HCT116 (cell line): ENCODE results near the gene FAM81B. TPM values are rescaled to one million over a fixed set of nuclear protein-coding genes. Genes with fewer than 3 reads are reported as not detected.

Experiments
- ATAC-seq: fragments of 200-7000 bp; cut with Tn5 transposase; 2 replicates; pipeline ENCODE4 v1.9.1; 2020; ENCODE audit warnings: mild to moderate bottlenecking, moderate library complexity
- BruUV-seq: library from RNA; stranded (reverse); fragments of 400-500 nt; replicated peaks from 2 replicates; lab custom pipeline; 2021; lab: Mats Ljungman, UMichigan
- CTCF ChIA-PET: fragments of 300-600 bp; sonication (Branson Sonifier 250); formaldehyde crosslinking; loops from one replicate; lab custom pipeline; 2021; ENCODE audit warnings: antibody characterized with exemption; lab: Charles Lee
- POLR2A ChIA-PET: fragments of 300-600, 350-600 bp; sonication (Branson Sonifier 250); formaldehyde crosslinking; loops from one replicate; lab custom pipeline; 2021; ENCODE audit warnings: antibody characterized with exemption; lab: Charles Lee
- RAD21 ChIA-PET, 2 experiments: fragments of 300-600 bp; sonication (Branson Sonifier 250); formaldehyde crosslinking; loops; one replicate each; lab custom pipeline; 2023; ENCODE audit warnings: low total read pairs in 2 of 2; ENCODE audit not compliant: uncharacterized antibody in 2 of 2, unreplicated experiment in 2 of 2, low non-redundant PET in 1 of 2; lab: Charles Lee
- DNase-seq: peaks from one replicate; pipeline ENCODE4 v3.0.0-alpha.2; 2010; ENCODE audit warnings: low read depth, low spot score
- H2AFZ ChIP-seq: fragments of 200-600 bp; shearing (Covaris generic), sonication (generic); 2 replicates; pipeline ENCODE4 v1.6.1; 2017; ENCODE audit warnings: low read depth, mixed run types, mixed read lengths, antibody characterized with exemption, low read length; ENCODE audit not compliant: poor library complexity, severe bottlenecking
- H3K27ac ChIP-seq: 2 replicates; pipeline ENCODE4 v1.5.1; 2012; ENCODE audit warnings: low read depth, low read length
- H3K27me3 ChIP-seq: fragments of 200-600 bp; sonication (generic); 2 replicates; pipeline ENCODE4 v1.6.1; 2016; ENCODE audit warnings: mixed run types, low read length, mixed read lengths; ENCODE audit not compliant: insufficient read depth
- H3K36me3 ChIP-seq, 2 experiments: fragments of 200-500 bp in 1 of 2; fragments of 200-600 bp in 1 of 2; sonication (Bioruptor generic) in 1 of 2; sonication (generic) in 1 of 2; 2 replicates each; pipeline versions ENCODE4 v1.5.1 to v1.6.1; 2014 to 2016; ENCODE audit warnings: low read length in 2 of 2, inconsistent platforms in 1 of 2, mixed read lengths in 1 of 2, mixed run types in 1 of 2; ENCODE audit not compliant: insufficient read depth in 2 of 2, control insufficient read depth in 1 of 2
- H3K4me1 ChIP-seq, 2 experiments: fragments of 200-600 bp in 1 of 2; sonication (generic) in 1 of 2; 2 replicates each; pipeline versions ENCODE4 v1.5.1 to v1.6.1; 2012 to 2017; ENCODE audit warnings: low read length in 2 of 2, inconsistent platforms in 1 of 2, mild to moderate bottlenecking in 1 of 2, mixed read lengths in 1 of 2, mixed run types in 1 of 2, moderate library complexity in 1 of 2; ENCODE audit not compliant: insufficient read depth in 2 of 2, control insufficient read depth in 1 of 2
- H3K4me2 ChIP-seq: fragments of 200-600 bp; sonication (generic); 2 replicates; pipeline ENCODE4 v1.6.1; 2017; ENCODE audit warnings: mixed run types, low read length, mixed read lengths
- H3K4me3 ChIP-seq, 2 experiments: fragments of 200-600 bp in 1 of 2; sonication (generic) in 1 of 2; replicated peaks in 1 of 2; 2 replicates each; pipeline ENCODE4 v1.5.1; 2011 to 2016; ENCODE audit warnings: low read length in 2 of 2, control low read depth in 1 of 2, low read depth in 1 of 2, mild to moderate bottlenecking in 1 of 2, mixed read lengths in 1 of 2, mixed run types in 1 of 2
- H3K79me2 ChIP-seq: fragments of 200-600 bp; sonication (generic); 2 replicates; pipeline ENCODE4 v1.6.1; 2017; ENCODE audit warnings: mild to moderate bottlenecking, mixed run types, low read length, moderate library complexity, mixed read lengths; ENCODE audit not compliant: insufficient read depth
- H3K9ac ChIP-seq: fragments of 200-600 bp; sonication (generic); 2 replicates; pipeline ENCODE4 v1.6.1; 2016; ENCODE audit warnings: low read length, mixed read lengths
- H3K9me2 ChIP-seq: fragments of 200-600 bp; sonication (generic), shearing (Covaris generic); 2 replicates; pipeline ENCODE4 v1.6.1; 2017; ENCODE audit warnings: mixed run types, mild to moderate bottlenecking, moderate library complexity; ENCODE audit not compliant: insufficient read depth
- H3K9me3 ChIP-seq, 2 experiments: fragments of 200-500 bp in 1 of 2; fragments of 200-600 bp in 1 of 2; sonication (Bioruptor generic) in 1 of 2; sonication (generic) in 1 of 2; 2 replicates each; pipeline ENCODE4 v1.6.1; 2014 to 2017; ENCODE audit warnings: low read length in 2 of 2, mixed read lengths in 2 of 2, inconsistent platforms in 1 of 2, low read depth in 1 of 2, mild to moderate bottlenecking in 1 of 2, mixed run types in 1 of 2, moderate library complexity in 1 of 2; ENCODE audit not compliant: control insufficient read depth in 1 of 2, insufficient read depth in 1 of 2
- H4K20me1 ChIP-seq: fragments of 200-600 bp; sonication (generic), shearing (Covaris generic); 2 replicates; pipeline ENCODE4 v1.6.1; 2017; ENCODE audit warnings: mixed run types, mild to moderate bottlenecking, moderate library complexity; ENCODE audit not compliant: insufficient read depth
- CBX3 ChIP-seq: IDR thresholded peaks from 2 replicates; pipeline ENCODE4 v1.6.1; 2012; ENCODE audit warnings: low read depth
- CEBPB ChIP-seq: IDR thresholded peaks from 2 replicates; pipeline ENCODE4 v1.6.1; 2012; ENCODE audit warnings: low read depth
- EGR1 ChIP-seq: IDR thresholded peaks from 2 replicates; pipeline ENCODE4 v1.6.1; 2012; ENCODE audit warnings: low read depth
- ELF1 ChIP-seq: IDR thresholded peaks from 2 replicates; pipeline ENCODE4 v1.6.1; 2012; ENCODE audit warnings: low read depth, borderline replicate concordance
- EZH2 ChIP-seq: fragments of 200-600 bp; sonication (generic); IDR thresholded peaks from 2 replicates; pipeline ENCODE4 v1.6.1; 2017; ENCODE audit warnings: antibody characterized with exemption, mixed run types
- EZH2phosphoT487 ChIP-seq: fragments of 200-600 bp; IDR thresholded peaks from 2 replicates; pipeline ENCODE4 v1.6.1; 2018; ENCODE audit warnings: antibody characterized with exemption, borderline replicate concordance
- FOSL1 ChIP-seq: IDR thresholded peaks from 2 replicates; pipeline ENCODE4 v1.6.1; 2012; ENCODE audit warnings: low read depth
- MAX ChIP-seq: IDR thresholded peaks from 2 replicates; pipeline ENCODE4 v1.6.1; 2012
- POLR2A ChIP-seq: IDR thresholded peaks from 2 replicates; pipeline ENCODE4 v1.7.0; 2011; ENCODE audit warnings: borderline replicate concordance; ENCODE audit not compliant: insufficient read depth, insufficient read length; ENCODE audit errors: extremely low read depth
- POLR2AphosphoS5 ChIP-seq: IDR thresholded peaks from 2 replicates; pipeline ENCODE4 v1.6.1; 2011; ENCODE audit warnings: mild to moderate bottlenecking, low read depth, low read length, moderate library complexity
- RAD21 ChIP-seq: IDR thresholded peaks from 2 replicates; pipeline ENCODE4 v1.6.1; 2012; ENCODE audit warnings: low read depth, mild to moderate bottlenecking
- REST ChIP-seq: IDR thresholded peaks from 2 replicates; pipeline ENCODE4 v1.6.1; 2012; ENCODE audit warnings: low read depth
- SIN3A ChIP-seq: IDR thresholded peaks from 2 replicates; pipeline ENCODE4 v1.6.1; 2012; ENCODE audit warnings: low read depth
- SP1 ChIP-seq: IDR thresholded peaks from 2 replicates; pipeline ENCODE4 v1.6.1; 2012; ENCODE audit warnings: low read depth
- SRF ChIP-seq: IDR thresholded peaks from 2 replicates; pipeline ENCODE4 v1.6.1; 2012; ENCODE audit warnings: low read depth
- TCF7L2 ChIP-seq: IDR thresholded peaks from 2 replicates; pipeline ENCODE4 v1.7.0; 2011; ENCODE audit warnings: borderline replicate concordance, inconsistent platforms; ENCODE audit not compliant: insufficient read depth, insufficient read length; ENCODE audit errors: extremely low read depth
- YY1 ChIP-seq: IDR thresholded peaks from 2 replicates; pipeline ENCODE4 v1.6.1; 2011; ENCODE audit warnings: low read length, low read depth, moderate library complexity, mild to moderate bottlenecking; ENCODE audit not compliant: insufficient replicate concordance; ENCODE audit errors: extremely low read depth
- ZFX ChIP-seq: fragments of 450-650 bp; IDR thresholded peaks from 2 replicates; pipeline ENCODE4 v1.6.1; 2017
- ZNF274 ChIP-seq: fragments of 200-500 bp; sonication (Bioruptor generic); IDR thresholded peaks from 2 replicates; pipeline ENCODE4 v1.6.1; 2014; ENCODE audit warnings: mild to moderate bottlenecking, low read depth, low read length, inconsistent platforms
- intact Hi-C: fragments of 100-400 bp; cut with micrococcal nuclease; formaldehyde crosslinking; loops from 2 replicates; pipeline ENCODE4 v1.10.0; 2022
- total RNA-seq: library from RNA; stranded (reverse); gene quantifications from one replicate; pipeline ENCODE4 v1.2.1, GENCODE V29; 2021; ENCODE audit not compliant: unreplicated experiment

Gene FAM81B
- total RNA-seq, 1 experiment from 2014 or later: not detected

GRCh38 chr5:95454536-95454935, 63.4 kb downstream of the FAM81B start:
- CTCF ChIA-PET: no interaction called here
- no peak for ATAC-seq
- no TSS peak for BruUV-seq
- H4K20me1 ChIP-seq: no peaks in the 10 kb centered on the region
- no peak overlapping the region for H3K9ac ChIP-seq
- intact Hi-C loops: no loop called here
- TF ChIP-seq EZH2 (no peak), ZFX (no peak), EGR1 (no peak), CEBPB (no peak), CBX3 (no peak), YY1 (no peak), POLR2AphosphoS5 (no peak), ELF1 (no peak), FOSL1 (no peak), ZNF274 (no peak), TCF7L2 (no peak), POLR2A (no peak), SP1 (no peak), RAD21 (no peak), SRF (no peak), REST (no peak), SIN3A (no peak), MAX (no peak), EZH2phosphoT487 (no peak)
- TF ChIP-seq, all 23 proteins: peak for 0
- Histone ChIP-seq H2AFZ (no peak overlapping the region), H3K27me3 (no peaks in the 10 kb centered on the region), H3K4me3 (no peak overlapping the region), H3K36me3 (no peaks in the 10 kb centered on the region), H3K4me1 (no peaks in the 10 kb centered on the region), H3K27ac (no peak overlapping the region), H3K79me2 (no peaks in the 10 kb centered on the region), H3K4me2 (no peak overlapping the region), H3K9me2 (no peaks in the 10 kb centered on the region), H3K9me3 (no peaks in the 10 kb centered on the region)
- no peak for DNase-seq
- POLR2A ChIA-PET: no interaction called here
- RAD21 ChIA-PET: no interaction called here
